NCI-H2081 treated with DMSO at 0.1 percent for 48 hours (cell line): ENCODE measurements around the gene CD81.
"Not testable (repeated sequence)": the region's sequence is repeated elsewhere in the genome, so short reads cannot be mapped to it uniquely, and the experiment has no call there.

Experiments used
- DNase-seq: peaks from one replicate; lab custom pipeline; 2025; lab: John Stamatoyannopoulos, UW

The CD81 gene, protein sequence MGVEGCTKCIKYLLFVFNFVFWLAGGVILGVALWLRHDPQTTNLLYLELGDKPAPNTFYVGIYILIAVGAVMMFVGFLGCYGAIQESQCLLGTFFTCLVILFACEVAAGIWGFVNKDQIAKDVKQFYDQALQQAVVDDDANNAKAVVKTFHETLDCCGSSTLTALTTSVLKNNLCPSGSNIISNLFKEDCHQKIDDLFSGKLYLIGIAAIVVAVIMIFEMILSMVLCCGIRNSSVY

DNA sequence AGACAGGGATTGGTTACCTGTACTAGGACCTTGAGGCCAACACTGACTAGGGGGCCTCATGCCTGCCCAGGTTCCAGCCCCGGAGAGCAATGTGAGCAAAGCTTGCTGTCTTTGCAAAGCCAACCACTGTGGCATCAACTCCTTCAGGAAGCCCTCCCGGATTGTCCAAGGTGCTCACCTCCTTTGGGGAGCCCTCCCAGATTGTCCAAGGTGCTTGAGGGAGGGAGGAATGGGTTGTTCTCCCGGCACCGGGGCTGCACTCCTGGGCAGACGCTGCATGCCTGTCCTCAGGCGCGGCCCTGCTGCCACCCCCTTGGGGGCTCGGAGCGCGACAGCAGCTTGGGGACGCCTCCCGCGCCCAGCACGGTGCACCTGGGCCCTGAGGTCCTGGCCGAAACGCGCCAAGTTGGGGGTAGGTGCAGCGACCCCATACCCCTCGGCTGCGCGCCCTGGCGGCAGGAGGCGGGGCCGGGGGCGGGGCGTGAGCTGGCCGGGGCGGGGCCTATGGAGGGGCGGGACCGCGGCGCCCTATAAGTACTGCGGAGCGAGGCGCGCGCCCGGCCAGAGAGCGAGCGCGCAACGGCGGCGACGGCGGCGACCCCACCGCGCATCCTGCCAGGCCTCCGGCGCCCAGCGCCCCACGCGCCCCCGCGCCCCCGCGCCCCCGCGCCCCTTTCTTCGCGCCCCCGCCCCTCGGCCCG lies at the start of gene CD81:
Gene CD81 (plus strand): TSS at position 560 of the 701 bp plus-strand sequence. CDS start 240 bp downstream, outside the sequence.
- no peak for DNase-seq

DNA sequence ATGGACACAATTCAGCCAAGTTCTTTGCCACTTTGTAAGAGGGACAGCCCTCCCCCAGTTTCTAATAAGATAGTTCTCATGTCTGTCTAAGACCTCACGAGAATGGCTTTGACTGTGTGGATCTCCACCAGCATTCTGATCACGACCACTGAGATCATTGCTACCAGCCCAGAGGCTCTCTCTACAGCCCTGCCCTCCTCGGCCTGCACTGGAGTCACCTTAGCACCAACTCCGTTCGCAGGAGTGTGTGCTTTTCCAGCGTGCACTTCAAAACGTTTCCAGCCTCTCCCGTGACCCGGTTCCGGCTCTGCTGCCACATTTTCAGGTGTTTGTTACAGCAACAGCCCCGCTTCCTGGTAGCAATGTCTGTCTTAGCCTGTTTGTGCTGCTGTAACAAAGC lies 49.1 kb upstream of the CD81 start:
- DNase-seq: no peak

DNA sequence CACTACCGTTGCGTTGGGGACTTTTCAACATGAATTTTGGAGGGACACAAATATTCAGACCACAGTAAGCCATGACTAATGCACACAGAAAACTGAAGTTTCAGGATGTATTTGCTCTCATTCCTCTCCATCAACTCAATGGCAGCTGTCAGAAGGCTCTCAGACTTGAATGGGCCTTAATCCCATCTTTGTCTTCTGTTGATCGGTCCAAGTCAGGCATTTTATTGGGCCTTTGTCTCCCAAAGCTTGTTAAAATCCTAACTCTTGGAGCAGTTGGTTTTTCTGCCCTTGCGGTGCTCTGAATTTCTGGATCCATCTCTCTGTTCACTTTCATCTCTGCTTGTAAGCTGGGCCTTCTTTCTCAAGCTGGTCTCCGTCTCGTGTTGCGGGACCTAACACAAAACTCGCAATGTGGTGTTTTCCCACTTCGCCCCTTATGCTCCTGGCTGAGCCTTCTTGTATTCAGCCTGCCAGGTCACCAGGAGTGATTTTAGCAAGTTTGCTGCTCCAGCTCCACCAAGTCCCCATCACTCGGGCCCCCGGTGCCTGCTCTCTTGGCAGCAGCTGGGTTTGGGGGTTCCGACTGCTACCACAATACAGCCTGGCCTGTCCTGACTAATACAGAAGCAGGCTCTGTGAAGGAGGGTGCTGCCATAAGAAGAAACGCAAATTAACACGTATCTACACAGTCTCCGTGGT lies 48.3 kb upstream of the CD81 start:
- no peak for DNase-seq

DNA sequence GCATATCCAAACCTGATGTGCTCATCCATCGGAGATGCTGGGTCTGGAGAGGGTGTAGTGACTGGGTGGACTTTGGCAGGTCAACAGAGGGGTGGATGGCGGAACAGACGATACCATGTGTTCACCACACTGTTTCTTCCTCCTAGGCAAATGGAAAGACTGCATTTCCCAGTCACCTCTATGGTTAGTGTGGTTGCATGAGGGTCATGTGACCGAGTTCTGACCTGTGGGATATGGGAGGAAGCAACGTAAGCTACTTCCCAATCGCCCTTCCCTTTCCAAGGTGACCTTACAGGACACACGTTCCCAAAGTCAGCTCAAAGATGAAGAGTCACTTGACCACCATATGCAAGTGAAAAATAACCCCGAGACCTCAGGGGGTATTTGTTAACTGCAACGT lies 47.6 kb upstream of the CD81 start:
- no peak for DNase-seq

DNA sequence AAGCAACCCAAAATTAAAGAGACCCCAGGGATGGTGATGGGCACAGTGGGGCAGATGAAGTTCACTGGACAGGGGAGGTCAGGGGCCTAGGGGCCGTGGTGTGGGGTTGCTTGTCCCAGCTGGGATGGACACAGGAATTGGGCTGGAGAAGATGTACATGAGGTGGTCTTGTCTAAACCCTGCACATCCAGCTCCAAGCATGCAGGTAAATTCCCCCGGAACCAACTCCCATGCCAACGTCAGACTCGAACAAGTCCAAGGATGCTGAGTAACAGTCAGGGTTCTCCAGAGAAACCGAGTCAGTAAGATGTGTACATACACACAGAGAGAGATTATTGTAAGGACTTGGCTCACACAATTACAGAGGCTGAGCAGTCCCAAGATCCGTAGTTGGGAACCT lies 46.4 kb upstream of the CD81 start:
- no peak for DNase-seq

DNA sequence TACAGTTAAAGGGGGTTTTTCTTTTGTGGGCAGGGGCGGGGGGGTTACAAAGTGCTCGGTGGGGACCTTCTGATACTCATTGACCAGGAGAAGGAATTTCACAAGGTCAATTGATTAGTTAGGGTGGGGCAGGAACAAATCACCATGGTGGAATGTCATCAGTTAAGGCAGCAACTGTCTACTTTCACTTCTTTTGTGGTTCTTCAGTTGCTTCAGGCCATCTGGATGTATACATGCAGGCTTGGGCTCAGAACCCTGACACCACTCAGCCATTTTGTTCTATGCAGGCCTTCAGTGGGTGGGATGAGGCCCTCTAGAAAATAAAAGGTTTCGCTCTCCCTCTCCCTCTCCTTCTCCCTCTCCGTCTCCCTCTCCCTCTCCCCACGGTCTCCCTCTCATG lies 45.7 kb upstream of the CD81 start:
- DNase-seq: no peak

DNA sequence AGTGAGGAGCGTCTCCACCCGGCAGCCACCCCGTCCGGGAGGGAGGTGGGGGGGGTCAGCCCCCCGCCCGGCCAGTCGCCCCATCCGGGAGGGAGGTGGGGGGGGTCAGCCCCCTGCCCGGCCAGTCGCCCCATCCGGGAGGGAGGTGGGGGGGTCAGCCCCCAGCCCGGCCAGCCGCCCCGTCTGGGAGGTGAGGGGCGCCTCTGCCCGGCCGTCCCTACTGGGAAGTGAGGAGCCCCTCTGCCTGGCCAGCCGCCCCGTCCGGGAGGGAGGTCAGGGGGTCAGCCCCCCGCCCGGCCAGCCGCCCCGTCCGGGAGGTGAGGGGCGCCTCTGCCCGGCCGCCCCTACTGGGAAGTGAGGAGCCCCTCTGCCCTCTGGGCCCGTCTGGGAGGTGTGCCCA lies 44.5 kb upstream of the CD81 start:
- not testable (repeated sequence) for DNase-seq

DNA sequence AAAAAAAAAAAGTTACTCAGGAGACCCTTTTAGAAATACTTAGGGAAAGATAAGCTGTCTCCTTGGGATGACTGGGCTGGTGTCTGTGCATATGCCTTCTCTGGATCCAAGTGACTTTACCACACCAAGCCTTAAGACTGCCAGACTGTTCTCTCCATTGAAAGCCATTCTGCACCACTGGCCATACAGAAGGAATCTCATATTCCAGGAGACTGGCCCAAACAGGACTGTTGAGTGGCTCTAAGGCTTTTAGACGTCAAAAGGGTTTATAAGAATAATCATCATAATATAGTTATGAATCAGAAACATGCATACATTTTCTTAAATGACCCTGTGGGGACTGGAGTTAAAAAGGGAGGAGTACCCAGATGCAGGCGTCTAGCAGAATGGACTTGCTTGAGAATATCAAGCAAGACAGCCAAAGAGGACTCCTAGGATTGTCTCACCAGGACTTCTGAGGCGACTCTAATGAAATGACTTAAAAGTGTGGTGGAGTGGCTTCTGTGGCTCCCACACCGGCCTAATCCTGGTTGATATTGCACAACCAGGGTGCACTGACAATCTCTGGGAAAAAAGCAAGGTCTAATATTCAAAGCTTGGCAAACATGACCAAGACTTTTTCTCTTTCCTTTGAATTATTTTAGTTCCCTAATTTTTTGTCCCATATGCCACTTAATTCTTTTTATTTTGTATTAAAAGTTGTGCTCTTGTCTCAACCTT lies 43.5 kb upstream of the CD81 start:
- DNase-seq: not testable (repeated sequence)

DNA sequence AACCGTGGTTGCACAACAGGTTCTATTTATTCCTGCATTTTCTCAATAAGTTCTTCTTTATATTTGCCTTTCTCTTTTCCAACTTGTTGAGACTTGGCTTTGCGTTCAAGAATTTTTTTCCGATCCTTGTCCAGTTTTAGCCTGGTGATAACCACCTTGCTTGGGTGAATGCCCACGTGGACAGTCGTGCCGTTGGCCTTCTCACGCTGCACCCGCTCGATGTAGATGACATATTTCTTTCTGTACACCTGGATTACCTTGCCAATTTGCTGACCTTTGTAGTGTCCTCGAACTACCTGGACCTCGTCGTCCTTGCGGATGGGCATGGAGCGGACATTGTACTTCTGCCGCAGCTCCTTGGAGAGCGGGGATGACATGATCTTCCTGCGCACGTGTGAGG lies 41.8 kb upstream of the CD81 start:
- not testable (repeated sequence) for DNase-seq

DNA sequence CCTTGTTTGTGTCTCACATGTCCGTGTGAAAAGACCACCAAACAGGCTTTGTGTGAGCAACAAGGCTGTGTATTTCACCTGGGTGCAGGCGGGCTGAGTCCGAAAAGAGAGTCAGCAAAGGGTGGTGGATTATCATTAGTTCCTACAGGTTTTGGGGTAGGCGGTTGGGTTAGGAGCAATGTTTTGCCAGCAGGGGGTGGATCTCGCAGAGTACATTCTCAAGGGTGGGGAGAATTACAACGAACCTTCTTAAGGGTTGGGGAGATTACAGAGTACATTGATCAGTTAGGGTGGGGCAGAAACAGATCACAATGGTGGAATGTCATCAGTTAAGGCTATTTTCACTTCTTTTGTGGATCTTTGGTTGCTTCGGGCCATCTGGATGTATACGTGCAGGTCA lies 38.4 kb upstream of the CD81 start:
- DNase-seq: not testable (repeated sequence)

DNA sequence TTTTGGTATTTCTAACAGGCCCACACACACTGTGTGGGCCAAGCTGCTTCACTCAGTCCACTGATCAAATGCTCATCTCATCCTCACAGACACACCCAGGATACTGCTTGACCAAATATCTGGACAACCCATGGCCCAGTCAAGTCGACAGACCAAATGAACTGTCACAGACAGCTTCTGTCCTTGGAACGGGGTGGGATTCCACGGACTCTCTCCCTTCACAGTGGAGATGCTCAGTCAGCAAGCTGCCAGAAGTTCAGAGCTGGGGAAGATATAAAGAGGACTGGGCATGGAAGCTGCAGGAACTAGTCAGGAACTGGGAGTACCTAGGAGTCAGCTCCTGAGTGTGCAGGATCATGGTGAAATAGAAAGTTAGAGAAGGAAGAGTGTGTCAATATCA lies 34.6 kb upstream of the CD81 start:
- DNase-seq: no peak

DNA sequence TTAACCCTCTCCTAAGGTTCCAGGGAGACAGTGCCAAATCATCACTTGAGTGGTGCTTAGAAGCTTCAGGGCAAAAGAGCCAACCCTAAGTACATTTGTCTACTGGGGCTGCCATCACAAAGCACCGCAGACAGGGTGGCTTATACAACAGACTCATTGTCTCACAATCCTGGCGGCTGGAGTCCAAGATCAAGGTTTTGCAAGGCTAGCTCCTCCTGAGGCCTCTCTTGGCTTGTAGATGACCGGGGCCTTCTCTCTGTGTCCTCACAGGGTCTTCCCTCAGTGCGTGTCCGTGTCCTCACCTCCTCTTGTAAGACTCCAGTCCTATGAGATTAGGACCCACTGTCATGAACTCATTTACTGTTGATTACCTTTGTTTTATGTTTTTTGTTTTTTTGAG lies 34.1 kb upstream of the CD81 start:
- DNase-seq: no peak

DNA sequence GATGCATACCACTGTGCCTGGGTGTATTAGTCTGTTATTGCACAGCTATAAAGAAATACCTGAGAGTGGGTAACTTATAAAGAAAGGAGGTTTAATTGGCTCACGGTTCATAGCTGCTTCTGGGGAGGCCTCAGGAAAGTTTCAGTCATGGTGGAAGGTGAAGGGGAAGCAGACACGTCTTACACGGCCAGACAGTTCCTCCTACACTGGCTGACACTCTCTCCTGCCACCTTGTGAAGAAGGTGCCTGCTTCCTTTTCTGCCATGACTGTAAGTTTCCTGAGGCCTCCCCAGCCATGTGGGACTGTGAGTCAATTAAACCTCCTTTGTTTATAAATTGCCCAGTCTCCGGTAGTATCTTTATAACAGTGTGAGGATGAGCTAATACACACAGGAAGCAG lies 33.6 kb upstream of the CD81 start:
- DNase-seq: no peak

DNA sequence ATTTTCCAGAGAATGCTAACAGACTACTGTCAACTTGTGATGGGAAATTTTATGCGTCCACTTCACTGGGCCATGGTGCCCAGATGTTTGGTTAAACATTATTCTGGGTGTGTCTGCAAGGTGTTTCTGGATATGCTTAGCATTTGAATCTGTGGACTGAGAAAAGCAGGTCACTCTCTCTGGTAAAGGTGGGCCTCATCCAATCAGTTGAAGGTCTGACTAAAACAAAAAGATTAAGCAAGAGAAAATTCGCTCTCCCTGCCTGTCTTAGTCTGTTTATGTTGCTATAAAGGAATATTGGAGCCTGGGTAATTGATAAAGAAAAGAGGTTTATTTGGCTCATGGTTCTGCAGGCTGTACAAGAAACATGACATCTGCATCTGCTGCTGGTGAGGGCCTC lies 32.1 kb upstream of the CD81 start:
- no peak for DNase-seq

DNA sequence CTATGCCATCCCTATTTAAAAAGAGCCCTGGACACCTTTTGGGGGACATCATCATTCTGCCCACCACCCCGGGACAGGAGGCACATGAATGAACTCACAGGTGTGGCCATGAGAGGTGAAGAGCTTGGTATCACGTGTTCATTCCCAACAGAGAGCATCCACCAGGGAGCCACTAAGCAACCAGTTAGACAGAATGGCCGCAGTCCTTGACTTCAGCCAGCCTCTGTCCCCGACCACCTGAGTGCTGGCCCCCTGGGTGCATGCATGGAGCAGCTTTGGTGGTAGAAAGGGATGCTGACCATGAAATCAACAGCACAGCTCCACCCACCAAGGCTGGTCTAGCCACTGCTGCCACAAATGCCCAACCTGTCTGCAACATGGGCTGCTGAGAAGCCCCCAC lies 31.1 kb upstream of the CD81 start:
- no peak for DNase-seq

DNA sequence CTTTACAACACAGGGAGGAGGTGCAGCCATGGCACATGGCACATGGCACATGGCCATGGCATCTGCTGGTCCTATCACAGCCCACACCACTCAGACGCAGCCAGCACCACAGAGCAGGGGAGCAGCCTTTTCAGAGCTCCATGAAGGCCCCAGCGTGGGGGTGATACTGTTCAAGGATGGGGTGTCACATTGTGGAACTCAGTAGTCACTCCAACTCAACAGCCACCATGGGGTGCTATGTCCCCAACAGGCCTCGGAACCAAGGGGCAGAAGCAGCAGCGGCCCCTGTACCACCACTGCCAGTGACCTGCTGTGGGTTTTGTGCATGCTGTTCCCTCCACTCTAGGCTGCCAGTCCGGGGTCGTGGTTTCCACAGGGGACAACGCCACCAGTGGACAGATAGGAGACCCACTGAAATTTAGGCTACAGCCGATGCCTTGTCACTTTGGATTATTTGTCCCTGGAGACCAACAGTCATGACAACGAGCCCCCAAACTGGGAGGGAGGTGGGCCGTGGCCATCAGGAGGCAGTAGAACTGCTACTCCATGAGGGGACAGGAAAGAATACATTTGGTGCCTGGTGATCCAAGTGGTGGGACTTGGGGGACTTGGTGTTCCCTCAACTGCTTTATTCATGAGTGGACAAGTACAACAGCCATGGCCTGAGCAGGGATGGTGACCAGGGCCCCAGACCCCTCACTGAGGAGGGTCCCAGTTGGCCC lies 30.4 kb upstream of the CD81 start:
- DNase-seq: no peak

DNA sequence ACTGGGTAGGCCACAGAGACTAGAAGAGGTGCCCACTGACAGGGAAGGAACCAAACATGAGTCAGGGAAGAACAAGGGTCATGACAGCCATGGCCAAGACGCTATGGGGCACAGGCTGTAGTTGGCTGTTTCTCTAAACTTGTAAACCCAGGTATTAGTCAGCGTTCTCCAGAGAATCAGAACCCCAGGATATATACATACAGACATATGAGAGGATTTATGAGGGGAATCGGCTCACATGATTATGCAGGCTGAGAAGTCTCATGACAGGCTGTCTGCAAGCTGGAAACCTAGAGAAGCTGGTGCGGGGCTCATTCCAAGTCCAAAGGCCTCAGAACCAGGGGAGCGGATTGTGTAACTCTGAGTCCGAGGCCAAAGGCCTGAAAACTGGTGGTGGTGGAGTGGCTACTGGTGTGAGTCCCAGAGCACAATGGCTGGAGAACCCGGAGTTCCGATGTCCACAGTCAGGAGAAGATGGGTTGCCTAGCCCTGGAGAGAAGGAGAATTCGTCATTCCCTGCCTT lies 29.7 kb upstream of the CD81 start:
- DNase-seq: no peak

DNA sequence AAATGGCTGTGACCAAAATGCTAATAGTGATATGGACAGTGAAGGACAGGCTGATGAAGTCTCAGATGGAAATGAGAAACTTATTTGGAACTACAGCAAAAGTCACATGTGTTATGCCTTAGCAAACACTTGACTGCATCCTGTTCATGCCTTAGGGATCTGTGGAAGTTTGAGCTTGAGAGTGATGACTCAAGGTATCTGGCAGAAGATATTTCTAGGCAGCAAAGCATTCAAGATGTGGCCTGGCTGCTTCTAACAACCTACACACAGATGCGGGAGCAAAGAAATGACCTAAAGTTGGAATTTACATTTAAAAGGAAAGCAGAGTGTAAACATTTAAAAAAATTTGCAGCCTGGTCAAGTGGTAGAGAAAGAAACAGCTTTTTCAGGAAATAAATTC lies 28.1 kb upstream of the CD81 start:
- no peak for DNase-seq

DNA sequence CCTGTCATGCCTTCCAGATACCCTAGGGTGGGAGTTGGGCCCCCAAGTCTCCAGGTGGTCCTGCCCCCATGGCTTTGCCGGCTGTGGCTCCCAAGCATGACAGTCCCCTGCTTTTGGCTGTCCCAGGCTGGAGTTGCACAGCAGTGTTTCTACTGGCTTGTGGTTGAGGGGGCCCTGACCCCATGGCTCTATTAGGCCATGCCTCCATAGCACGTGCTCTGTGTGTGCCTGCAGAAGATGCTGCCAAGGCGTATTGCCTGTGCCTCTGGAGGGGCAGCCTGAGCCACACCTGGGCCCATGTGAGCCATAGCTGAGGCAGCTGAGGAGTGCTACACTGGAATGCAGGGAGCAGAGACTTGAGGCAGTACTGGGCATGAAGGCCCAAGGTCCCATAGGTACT lies 25.4 kb upstream of the CD81 start:
- no peak for DNase-seq

DNA sequence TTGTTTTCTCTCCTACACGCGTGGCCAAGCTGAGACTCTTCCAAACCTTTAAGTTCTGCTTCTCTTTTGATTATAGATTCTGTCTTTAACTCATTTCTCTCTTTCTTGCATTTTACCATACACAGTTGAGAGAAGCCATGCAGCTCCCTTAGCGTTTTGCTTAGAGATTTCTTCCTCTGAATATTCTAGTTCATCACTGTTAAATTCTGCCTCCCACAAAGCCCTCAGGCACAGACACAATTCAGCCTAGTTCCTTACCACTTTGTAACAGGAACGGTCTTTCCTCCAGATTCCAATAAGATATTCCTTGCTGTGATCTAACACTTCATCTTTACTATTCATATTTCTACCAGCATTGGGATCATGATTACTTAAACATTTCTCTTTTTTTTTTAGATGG lies 24.7 kb upstream of the CD81 start:
- DNase-seq: no peak

DNA sequence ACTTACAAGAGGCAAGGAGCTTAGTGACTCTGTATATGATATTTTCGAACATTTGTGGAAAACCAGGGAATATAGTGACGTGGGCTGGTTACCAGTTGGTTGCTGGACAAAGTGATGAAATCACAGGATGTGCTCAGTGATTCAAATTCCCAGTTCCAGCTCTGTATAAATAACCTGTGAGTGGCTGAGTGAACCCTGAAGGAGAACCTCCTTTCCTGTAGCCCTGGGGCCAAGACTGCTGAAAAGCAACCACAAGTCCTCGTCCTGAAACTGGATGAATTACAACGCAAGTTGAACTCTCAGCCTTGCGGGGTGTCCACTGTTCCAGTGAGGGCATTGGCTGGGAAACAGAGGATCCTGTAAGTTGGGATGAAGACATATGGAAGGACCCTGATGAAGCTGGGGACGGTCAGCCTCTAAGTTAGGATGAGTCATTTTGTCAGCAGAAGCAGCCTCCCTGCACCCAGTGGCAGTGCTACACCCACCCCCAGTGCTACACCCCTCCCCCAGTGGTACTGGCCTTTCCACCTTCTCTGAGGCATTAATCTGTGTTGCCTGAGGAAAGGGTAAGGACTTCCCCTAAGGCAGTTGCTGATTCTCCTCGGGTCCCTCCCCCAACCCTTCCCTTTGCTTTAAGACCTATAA lies 22.0 kb upstream of the CD81 start:
- no peak for DNase-seq
